ENCODE measurements around the gene EGFL7.

DNA sequence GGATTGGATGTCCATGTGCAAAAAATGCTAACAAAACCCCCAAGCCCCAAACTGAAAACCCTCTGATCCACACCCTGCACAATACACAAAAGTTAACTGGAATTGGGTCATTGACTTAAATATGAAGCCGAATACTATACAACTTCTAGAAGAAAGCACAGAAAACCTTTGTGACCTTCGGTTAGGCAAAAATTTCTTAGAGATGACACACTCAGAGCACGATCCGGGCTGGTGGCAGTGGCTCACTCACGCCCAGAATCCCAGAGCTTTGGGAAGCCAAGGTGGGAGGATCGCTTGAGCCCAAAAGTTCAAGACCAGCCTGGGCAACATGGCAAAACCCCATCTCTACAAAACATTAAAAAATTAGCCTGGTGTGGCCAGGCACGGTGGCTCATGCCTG, 47.8 kb downstream of the EGFL7 start:
- TF ChIP-seq TEAD4 (CRISPR knock-in tag; IDR thresholded peaks at IDR 0.05), result no peak
- TF ChIP-seq ETV6 (CRISPR knock-in tag; IDR thresholded peaks at IDR 0.05), result no peak
